Sciatic nerve (tissue), 2 donors: ENCODE measurements around the gene RNF32. TPM values are rescaled to one million over a fixed set of nuclear protein-coding genes. Genes with fewer than 3 reads are reported as not detected.
A peak's percentile ranks its signal among the peaks of the same experiment; 100 is the strongest.

Experiments
- ATAC-seq: fragments of 200-7000 bp; cut with Tn5 transposase; one replicate; pipeline ENCODE4 v1.9.1; 2020; ENCODE audit warnings: mild to moderate bottlenecking, moderate library complexity
- DNase-seq: peaks from one replicate; pipeline ENCODE4 v3.0.0-alpha.2; 2020; ENCODE audit warnings: low spot score
- intact Hi-C: fragments of 100-400 bp; cut with DNase I; formaldehyde crosslinking; loops from one replicate; pipeline ENCODE4 v1.14.2; 2022
- total RNA-seq: library from RNA; stranded (reverse); fragmentation: NEBNext Ultra II Directional; extraction: Animal tissue kit (Norgen Biotek cat#: 25700); gene quantifications from one replicate; pipeline ENCODE4 v1.2.1, GENCODE V29; 2021
- donor health status: DM: no; HTN: no; CAD: no.
- donor health status: DM: no; HTN: no; CAD: no.

The RNF32 gene
- 3.2 TPM for total RNA-seq

- ATAC-seq, result peak; percentile 99
- DNase-seq, result peak; percentile 96
- intact Hi-C loops, result no loop called here
Observed at GRCh38 chr7:156640257-156640948, at the start of gene RNF32. Gene RNF32 (plus strand): TSS chr7:156640774. CDS start chr7:156643878, 3,104 bp downstream.

- DNase-seq (no peak), ATAC-seq (no peak)
- intact Hi-C loops, result no loop called here
Observed at GRCh38 chr7:156592155-156592884, 48.3 kb upstream of the RNF32 start.

- intact Hi-C loops, result no loop called here
- ATAC-seq (no peak), DNase-seq (no peak)
Observed at GRCh38 chr7:156594283-156595080, 46.1 kb upstream of the RNF32 start.

DNA sequence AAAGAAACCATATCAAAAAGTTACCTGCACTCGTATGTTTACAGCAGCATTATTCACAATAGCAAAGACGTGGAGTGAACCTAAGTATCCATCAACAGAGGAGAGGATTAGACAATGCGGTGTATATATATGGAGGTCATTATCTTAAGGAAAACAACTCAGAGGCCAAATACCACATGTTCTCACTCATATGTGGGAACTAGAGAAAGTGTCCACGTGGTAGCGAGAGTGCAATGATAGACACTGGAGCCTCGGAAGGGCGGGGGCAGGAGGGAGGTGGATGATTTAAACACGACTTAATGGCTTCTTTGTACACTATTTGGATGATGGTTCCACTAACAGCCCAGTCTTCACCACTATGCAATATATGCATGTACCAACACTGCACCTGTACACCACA, 40.1 kb upstream of the RNF32 start:
- ATAC-seq (no peak), DNase-seq (no peak)
- intact Hi-C loops, result no loop called here

GRCh38 chr7:156602283-156602682, 38.3 kb upstream of the RNF32 start:
- ATAC-seq (no peak), DNase-seq (no peak)
- intact Hi-C loops, result no loop called here

- intact Hi-C loops, result no loop called here
- DNase-seq, result no peak
- no peak for ATAC-seq
Observed at GRCh38 chr7:156603011-156603410, 37.6 kb upstream of the RNF32 start.

DNA sequence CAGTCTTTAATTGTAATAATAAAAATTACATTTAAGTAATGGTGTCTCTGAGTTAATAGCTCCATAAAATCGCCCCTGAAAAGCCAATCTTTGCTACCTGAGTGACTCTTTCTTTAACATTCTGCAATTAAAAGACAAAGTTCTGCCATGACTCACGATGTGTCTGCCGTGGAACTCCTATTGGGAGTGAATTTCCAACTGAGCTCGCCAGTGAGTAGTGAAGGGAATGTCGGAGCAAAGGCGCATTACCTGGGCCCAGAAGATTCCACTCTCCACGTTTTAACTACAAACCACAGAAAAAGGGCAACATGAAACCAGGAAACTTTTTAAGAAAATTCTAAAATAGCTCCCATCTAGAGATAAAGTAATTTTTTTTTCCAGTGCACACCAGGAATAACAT, 36.9 kb upstream of the RNF32 start:
- no peak for DNase-seq
- ATAC-seq, result no peak
- intact Hi-C loops, result no loop called here

GRCh38 chr7:156604311-156604710, 36.3 kb upstream of the RNF32 start:
- ATAC-seq, result no peak
- no peak for DNase-seq
- intact Hi-C loops, result no loop called here

DNA sequence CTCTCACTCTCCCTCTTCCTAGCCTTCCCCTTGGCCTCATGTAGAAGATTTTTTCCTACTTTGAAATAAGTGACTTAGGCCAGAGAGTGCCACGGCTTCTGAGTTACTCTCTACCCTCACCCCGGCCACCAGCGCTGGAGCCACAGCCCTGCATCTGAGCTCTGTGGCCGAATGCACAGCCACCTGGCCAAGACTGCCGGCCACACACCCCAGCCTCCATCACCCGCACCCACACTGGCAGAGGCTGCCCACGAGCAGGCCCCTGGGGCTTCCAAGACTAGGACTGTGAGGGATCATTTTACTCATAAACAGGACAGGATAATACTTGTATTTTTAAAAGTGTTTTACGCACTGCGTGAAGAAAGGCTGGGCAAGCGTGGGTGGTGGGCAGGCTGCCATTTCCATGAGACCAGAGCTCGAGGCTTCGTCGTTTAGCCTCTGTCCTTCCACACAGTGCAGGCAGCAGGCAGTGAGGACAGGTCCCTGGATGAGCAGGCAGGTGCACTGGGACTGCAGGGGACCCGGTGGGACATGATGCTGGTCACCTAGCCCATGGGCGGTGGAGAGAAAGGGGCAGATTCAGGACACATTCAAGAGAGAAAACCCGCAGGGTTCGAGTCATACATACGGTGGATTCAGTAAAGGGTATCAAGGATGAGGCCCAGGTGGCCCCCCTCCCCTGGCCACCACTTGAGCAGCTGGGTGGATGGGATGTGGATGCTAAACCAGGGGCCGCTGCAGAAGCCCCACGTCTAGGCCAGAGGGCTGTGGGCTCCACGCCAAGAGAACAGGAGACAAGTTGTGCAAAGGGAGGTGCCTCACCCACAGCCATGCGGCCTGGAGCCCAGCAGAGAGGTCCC, 35.5 kb upstream of the RNF32 start:
- ATAC-seq (no peak), DNase-seq (no peak)
- intact Hi-C loops, result no loop called here

GRCh38 chr7:156606135-156606534, 34.4 kb upstream of the RNF32 start:
- ATAC-seq (no peak), DNase-seq (no peak)
- intact Hi-C loops, result no loop called here

GRCh38 chr7:156606691-156607331, 33.8 kb upstream of the RNF32 start:
- ATAC-seq, result no peak
- no peak for DNase-seq
- intact Hi-C loops, result no loop called here

GRCh38 chr7:156607332-156608172, 33.0 kb upstream of the RNF32 start:
- DNase-seq (no peak), ATAC-seq (no peak)
- intact Hi-C loops, result no loop called here

DNA sequence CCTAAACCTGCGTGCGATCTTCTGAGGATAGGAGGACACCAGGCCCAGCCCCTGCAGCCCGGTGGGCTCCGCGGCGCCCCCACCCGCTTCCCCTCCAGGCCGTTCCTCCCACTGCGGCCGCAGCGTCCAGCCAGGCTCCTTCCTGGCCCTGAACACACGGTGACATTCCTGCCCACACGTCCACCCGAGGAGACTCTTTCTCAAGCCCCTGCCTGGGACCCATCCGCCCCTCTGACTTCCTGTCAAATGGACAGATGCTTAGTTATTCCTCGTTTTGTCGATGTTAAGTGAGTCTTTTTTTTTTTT, 32.4 kb upstream of the RNF32 start:
- intact Hi-C loops, result no loop called here
- DNase-seq, result no peak
- ATAC-seq, result no peak

- intact Hi-C loops, result no loop called here
- ATAC-seq (no peak), DNase-seq (no peak)
Observed at GRCh38 chr7:156609010-156609877, 31.3 kb upstream of the RNF32 start.

DNA sequence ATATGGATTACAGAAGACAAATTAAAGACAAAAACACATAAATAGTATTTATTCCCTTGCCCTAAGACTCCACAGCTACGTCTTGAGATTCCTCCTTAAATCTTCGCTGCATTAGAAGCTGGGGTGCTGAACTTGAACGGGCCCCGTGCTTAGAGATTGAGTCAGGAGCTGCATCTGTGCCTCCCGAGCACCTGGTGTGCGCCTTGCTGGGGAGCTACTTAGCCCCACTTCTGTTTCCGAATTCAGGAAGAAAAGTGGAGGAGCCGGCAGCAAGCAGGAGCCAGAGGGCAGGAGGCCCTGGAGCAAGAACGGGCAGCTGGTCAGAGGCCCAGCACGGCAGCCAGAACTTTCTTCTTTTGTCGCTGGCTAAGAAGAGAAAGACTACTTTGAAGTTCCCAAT, 30.4 kb upstream of the RNF32 start:
- intact Hi-C loops, result no loop called here
- no peak for DNase-seq
- no peak for ATAC-seq

DNA sequence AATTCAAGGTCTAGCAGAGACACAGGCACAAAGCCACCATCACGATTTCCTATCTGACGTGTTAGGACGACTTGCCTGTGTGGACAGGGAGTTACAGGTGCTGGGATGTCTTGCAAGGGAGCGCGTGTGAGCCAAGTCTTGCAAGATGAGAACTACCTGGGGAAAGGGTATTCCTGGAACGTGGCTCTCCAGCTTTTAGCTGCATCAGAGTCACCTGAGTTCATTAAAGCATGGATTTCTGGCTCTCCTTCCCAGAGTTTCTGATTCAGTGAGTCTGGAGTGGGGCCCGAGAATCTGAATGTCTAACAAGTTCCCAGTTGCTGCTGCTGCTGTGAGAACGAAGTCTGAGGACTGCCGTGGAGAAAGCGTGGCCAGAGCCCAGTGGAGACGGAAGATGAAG, 30.0 kb upstream of the RNF32 start:
- ATAC-seq (no peak), DNase-seq (no peak)
- intact Hi-C loops, result no loop called here
